ENCODE results near the gene IGFLR1. TPM values are rescaled to one million over a fixed set of nuclear protein-coding genes. Genes with fewer than 3 reads are reported as not detected.

IGFLR1 gene
- total and polyA plus RNA-seq, 2 of the 8 experiments (the other 6 are each of a cell fraction or from before 2014, with no cell fraction given), result 8.4 to 28.9 TPM

- TF ChIP-seq HDAC6 (IDR thresholded peaks at IDR 0.05; ENCODE audit: low read depth, low read length) (no peak), SP2 (IDR thresholded peaks at IDR 0.05; ENCODE audit: low read length) (no peak)
Observed at GRCh38 chr19:35720163-35720524, 22.1 kb downstream of the IGFLR1 start (continued).

Measured in H1 (cell line).